ENCODE data around the gene KRTAP10-6.
"Not testable (repeated sequence)": the region's sequence is repeated elsewhere in the genome, so short reads cannot be mapped to it uniquely, and the experiment has no call there.

Gene KRTAP10-6

DNA sequence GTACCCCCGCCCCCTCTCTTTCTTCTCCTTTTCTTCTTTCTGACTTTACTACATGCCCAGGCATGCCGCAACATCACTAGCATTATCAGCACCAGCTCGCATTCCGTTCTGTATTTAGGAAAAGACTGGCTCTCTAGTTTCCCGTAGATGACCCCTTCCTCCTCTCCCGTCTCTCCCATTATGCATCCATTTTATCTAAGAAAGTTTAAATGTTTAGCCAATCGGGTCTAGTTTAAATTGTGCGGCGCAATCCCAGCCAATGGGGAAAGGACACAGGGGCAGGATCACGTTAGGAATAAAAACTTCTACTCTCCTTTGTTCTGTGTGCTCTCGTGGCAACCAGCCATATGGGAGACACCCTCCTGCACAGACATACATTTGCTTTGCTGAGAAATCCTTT lies 5.8 kb upstream of the KRTAP10-6 start:
- no peak for DNase-seq

DNA sequence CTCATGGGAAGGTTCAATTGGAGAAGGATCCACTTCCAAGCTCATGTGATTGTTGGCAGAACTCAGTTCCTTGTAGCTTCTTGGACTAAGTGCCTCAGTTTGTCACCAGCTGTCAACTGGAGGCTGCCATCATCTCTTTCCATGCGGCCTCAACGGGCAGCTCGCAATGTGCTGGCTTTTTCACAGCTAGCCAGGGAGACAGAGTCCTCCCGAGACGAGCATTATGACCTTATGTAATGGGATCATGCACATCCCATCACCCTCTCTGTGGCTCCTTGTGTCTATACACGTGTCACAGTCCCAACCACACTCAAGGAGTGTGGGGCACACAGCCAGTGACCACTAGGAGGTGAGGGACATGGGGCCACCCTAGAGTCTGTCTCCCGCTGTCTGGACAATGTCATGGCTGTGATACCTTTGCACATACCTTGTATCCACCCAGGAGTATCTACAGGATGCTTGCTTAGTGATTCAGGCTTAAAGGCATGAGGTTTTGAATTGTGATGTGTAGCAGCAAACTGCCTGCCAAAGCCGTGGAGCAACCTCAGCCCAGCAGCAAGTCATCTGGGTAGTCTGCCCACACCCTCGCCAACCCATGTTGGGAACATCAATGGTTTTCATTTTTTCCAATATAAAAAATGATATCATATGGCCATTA lies 3.9 kb upstream of the KRTAP10-6 start:
- no peak for DNase-seq

DNA sequence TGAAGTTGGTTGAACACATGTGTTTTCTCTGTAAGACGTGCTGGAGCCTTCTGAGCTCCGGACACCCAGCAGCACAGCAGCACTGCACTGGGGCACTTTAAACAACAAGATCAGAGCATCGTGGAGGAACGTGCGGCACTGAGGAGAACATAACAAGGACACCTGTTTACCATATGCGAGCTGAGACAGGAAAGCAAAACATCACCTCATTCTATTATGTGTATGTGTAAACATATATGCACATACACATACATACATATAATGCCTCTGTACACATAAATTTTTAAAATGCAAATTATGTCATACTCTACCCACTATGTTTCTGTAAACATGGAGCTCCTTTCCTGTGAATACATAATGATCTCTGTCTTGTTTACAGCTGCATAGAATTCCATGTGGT lies 3.2 kb upstream of the KRTAP10-6 start:
- DNase-seq: no peak

DNA sequence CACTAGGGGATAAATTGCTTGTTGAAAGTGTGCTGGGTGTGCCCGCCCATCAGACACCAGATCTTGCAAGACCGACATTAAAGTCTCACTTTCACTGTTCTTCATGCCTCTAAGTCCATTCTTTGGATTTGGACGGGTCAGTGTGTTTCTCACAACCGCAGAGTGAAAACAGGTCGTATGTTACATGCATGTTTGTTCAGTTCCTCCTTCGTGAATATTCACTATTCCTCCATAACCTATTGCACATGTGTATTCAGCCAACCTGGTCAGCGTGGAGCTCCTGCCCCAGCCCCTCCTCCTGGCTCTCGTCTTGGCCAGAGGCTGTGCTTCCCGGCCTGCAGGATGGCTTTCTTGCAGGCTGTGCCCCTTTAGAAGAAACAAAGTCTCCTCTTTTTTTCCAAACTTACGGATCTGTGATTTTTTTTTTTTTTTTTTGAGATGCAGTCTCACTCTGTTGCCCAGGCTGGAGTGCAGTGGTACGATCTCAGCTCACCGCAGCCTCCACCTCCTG lies 2.2 kb upstream of the KRTAP10-6 start:
- DNase-seq: no peak

DNA sequence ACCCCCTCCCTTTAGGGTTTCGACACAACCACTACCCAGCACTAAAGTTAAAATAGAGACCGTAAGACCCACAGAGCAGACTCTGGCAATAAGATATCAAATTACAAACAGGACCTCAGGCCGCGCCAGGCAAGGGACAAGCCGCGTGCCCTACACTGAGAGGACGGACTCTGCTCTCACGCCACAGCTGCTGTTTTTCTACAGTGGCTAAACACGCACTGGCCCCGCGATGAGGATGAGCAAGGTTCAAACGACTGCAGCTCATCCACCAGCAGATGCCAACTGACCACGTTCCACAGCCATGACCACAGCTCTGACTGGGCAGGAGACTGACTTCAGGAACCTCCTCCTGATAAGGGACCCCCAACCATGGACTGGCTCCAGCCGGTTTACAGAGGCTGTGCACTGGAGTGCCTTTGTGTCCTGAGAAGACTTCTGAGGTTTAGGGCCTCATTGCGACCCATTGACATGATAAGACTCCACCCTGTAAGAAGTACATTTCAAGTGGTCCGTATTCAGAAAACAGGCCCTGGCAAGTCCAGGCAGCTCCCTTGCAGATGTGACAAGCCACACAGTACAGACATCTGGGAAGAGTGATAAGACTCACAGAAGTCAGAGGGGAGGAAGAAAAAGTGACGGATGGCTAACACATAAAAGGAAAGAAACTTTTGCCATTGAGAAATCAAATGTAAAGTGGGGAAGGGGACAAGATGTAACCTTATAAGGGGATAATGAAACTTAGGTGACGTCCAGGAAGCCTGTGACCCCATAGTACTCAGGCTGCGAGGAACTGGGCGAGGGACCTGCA lies 1.5 kb upstream of the KRTAP10-6 start:
- DNase-seq: no peak

DNA sequence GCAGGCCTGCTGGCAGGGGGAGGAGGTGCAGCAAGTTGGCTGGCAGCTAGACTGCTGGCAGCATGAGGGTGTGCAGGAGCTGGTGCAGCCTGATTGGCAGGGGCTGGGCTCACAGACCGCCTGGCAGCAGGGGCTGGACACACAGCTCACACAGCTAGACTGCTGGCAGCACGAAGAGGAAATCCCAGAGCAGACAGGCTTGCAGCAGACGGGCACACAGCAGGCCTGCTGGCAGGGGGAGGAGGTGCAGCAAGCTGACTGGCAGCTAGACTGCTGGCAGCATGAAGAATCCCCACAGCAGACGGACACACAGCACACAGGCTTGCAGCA lies 539 bp downstream of the KRTAP10-6 start:
- not testable (repeated sequence) for DNase-seq

DNA sequence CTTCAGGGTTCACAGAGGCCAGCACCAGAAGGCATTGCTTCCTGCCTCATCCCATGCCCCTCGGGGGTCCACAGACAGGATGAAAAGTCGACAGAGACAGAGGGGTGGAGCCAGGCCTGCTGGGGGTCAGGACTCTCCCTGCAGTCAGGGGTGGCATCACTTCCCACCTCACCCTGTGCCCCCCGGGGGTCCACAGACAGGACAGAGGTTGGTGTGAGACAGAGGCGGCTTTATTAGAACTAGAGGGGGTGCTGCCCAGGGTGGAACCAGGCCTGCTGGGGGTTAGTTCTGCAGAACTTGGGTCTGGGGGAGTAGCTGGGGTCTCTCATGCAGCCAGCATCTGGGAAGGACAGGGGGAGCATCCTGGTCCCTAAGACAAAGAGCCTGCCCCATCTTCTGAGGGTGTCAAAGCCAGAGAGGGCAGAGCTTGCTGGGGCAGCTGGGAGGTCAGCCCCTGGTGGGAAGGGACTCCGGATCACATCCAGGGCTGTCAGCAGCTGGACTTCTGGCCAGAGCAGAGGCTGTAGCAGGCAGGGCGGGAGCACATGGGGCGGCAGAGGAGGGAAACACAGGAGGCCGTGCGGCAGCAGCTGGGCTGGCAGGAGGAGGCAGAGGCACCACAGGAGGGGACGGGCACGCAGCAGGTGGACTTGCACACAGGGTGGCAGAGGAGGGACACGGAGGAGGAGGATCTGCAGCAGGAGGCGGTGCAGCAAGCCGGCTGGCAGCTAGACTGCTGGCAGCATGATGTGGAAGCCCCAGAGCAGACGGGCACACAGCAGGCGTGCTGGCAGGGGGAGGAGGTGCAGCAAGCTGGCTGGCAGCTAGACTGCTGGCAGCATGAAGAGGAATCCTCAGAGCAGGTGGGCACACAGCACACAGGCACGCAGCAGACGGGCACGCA lies 1.2 kb downstream of the KRTAP10-6 start:
- DNase-seq: not testable (repeated sequence)

DNA sequence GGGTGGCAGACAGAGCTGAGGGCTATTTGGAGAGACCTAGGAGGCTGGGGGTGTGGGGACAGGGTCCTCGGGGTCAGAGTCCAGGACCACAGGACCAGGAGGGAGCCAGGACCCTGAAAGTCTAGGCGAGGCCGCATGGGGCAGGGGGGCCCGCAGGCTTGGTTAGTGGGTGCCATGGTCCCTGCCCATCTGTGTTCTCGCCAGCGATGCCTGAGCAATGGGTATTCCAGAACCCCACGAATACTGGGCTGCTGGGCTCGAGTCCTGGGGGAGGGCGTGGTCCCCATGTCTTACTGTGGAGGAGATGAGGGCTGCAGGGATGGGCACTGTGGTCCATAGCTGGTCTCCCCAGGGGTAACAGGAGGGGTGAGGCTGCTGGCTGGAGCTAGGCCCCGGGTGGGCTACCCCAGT lies 2.0 kb downstream of the KRTAP10-6 start:
- DNase-seq: no peak

DNA sequence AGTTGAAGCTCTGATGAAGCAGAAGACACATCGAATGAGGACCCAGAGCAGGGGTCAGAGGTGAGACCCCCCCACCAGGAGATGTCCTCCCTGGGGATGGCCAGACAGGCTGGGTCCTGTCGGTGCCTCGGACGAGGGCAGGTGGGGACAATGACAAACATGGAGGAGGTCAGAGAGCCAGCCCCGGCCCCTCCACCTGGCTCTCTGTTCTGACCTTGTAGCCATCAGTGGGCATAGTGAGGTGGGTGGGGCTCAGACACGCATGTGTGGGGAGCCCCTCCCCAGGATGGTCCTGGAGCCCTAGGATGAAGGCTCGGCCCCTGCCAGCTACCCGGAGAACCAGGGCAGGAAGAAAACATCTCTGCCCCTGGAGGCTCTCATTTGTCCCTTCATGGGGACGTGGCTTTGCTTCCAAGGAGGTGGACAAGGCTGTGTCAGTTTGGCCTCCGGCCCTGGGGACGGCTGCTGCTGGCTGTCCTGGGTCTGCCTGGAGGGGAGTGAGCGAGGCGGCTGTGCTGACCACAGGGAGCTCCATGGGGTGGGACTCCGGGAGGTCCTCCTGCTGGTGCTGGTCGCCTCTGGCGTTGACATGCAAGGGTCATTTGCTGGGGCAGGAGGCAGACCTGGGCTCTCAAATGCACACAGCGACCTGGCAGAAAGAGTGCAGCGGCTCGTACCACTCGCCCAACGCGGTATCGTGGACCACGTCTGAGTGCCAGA lies 2.6 kb downstream of the KRTAP10-6 start:
- DNase-seq: no peak

DNA sequence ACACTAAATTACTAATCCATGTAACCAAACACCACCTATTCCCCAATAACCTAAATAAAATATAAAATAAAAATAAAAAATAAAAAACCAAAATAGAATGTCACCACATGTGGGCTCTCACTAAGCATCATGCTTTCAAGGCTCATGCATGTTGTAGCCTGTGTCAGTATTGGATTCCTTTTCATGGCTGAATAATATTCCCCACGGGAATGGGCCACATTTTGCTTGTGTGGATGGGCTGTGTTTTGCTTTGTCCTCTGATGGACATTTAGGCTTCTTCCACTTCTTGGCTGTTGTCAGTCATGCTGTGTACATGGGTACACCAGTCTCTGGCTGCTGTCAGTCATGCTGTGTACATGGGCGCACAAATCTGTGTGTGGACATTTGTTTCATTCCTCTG lies 3.2 kb downstream of the KRTAP10-6 start:
- no peak for DNase-seq

DNA sequence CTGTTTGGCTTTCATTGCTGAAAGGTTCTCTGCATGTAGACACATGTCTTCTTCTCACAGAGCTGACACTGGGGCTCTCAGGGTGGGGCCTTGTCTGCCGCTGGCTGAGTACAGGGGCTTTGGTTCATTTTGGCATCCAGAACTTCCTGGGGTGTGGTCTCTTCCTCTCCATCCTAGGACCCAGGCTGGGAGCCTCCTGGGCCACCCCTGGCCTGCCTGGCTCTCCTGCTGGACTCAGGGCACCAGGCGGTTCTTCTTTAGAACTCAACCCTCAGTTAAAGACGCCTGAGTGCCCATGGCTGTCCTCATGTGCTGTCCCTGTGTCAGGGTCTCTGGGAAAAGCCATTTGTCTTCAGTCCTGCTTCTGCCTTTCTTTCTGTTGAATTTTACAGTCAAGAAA lies 6.4 kb downstream of the KRTAP10-6 start:
- no peak for DNase-seq

DNA sequence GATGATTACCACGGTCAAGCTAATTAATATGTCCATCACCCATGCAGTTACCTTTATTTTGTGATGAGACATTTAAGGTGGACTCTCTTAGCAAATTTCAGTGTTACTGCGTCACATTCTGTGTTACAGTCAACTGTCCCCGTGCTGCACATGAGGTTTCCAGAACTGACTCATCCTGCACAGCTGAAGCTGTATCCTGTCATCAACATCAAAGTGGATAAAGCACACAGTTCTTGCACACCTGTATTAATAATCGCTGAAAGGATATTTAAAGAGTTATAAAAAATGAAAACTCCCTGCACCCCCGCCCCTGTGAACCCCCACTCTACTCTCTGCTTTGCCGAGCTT lies 8.5 kb downstream of the KRTAP10-6 start:
- DNase-seq: no peak

DNA sequence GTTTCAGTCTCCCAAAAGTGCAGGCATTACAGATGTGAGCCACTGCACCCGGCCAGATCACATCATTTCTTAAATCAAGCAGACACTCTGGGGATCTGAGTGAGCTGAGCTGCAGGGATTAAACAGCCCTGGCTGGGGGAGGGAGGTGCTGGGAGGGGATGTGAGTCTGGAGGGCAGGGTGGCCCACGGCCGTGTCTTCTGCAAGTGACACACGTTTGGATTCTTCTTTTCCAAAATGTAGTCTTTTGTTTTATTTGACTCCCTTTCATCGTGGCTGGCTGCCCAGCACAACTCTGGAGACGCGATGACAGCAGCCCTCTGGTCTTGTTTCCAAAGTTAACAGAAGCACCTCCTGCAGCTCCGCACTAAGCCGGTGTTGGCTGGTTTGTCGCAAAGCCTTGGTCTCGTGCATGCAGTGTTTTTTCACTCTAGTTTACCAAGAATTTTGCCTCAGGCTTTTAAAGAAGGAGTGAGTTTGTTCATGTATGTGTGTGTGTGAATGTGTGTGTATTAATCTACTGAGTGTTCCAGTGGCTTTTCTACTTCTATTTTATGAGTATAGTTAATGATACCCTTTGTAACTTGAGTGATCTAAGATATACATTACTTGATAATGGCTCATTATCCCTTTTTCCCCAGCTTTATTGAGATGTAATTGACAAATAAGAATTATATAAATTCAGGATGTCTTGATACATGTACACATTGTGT lies 9.1 kb downstream of the KRTAP10-6 start:
- no peak for DNase-seq

DNA sequence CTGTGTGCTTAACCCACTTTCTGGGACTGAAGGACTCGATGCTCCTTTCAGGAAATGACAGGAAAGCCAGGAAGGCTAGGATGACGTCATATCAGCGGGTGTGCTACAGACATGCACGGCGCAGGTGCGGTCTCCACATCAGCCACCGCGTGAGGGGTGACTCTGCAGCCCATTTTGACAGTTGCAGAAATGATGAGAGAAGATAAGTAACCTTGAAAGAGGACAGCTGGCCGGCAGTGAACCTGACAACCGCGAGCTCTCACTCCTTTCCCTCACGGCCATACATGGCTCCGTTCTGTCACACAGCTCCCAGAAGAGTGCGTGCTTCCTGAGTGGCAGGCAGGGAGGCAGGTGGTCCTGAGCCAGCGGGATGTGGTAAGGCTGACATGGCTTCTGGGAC lies 10.2 kb downstream of the KRTAP10-6 start:
- DNase-seq: no peak

DNA sequence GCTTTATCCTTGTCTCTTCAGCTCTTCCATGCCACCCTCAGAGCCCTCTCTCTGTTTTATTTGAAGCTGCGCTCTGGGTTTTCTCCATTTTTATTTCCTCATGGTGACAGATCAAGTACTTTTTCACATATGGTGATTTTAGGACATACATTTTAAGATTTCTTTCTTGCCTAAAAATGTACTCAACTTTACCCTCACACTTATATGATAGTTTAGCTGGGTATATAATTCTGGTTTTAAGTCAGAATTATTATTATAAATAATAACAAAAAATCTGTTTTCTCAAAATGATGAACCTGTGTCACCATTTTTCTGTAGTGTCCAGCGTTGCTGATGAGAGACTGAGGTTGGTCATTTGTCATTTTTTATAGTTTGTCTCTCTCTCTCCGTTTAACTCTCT lies 11.1 kb downstream of the KRTAP10-6 start:
- no peak for DNase-seq

DNA sequence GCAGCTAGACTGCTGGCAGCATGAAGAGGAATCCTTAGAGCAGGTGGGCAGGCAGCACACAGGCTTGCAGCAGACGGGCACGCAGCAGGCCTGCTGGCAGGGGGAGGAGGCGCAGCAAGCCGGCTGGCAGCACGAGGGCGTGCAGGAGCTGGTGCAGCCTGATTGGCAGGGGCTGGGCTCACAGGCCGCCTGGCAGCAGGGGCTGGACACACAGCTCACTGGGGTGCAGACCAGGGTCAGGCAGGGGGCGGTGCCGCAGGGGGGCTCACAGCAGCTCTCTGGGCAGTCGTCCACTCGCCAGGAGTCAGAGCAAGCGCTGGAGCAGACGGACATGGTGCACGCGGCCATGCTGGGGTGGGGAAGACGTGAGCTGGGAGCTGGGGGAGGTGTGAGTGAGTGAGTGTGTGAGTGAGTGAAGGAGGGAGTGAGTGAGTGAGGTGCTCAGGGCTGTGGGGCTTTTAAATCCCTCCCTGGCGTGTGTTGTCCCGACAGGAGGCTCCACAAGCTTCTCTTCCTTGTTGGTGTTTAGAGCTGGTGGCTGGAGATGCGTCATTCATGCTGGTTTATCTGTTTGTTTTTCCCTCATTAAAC lies 12.0 kb downstream of the KRTAP10-6 start, which contains the start of gene KRTAP10-5:
Gene KRTAP10-5 (minus strand): TSS at position 374 of the 591 bp plus-strand sequence. CDS start 26 bp downstream, at position 348.
- not testable (repeated sequence) for DNase-seq

DNA sequence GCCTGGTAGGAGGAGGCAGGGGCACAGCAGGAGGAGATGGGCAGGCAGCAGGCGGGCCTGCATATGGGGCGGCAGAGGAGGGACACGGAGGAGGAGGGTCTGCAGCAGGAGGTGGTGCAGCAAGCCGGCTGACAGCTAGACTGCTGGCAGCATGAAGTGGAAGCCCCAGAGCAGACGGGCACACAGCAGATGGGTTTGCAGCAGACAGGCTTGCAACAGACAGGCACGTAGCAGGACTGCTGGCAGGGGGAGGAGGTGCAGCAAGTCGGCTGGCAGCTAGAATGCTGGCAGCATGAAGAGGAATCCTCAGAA lies 12.5 kb downstream of the KRTAP10-6 start:
- DNase-seq: no peak

DNA sequence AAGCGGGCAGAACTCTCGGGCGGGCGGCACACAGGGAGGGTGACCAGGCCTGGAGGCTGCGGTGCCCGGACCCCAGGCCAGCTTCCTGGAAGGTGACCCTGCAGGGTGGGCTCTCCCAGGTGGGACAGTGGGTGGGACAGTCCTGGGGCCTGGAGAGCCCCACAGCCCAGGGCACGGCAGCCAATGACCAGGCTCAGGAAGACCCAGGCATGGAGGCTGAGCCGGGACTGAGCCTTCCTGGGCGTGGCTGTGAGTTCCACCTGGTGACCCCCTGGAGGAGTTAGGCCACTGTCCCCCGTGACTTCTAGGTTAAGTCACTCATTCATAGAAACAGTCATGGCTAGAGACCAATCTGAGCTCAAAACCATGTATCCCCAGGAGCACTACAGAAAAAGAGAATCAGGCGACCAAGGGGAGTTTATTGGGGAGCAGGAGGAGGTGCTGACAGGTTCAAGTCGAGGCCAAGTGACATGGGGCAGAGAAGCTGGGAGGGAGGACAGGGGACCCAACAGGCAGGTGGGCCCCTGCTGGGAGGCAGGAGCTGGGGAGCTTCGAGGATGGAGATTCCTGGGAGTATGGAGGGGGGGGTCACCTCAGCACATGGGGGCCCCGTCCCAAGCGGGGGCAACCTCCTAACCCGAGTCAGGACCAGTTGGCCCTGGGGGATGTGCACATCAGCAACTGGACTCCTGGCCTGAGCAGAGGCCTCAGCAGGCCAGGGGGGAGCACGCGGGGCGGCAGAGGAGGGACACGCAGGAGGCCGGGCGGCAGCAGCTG lies 13.1 kb downstream of the KRTAP10-6 start:
- DNase-seq: no peak

DNA sequence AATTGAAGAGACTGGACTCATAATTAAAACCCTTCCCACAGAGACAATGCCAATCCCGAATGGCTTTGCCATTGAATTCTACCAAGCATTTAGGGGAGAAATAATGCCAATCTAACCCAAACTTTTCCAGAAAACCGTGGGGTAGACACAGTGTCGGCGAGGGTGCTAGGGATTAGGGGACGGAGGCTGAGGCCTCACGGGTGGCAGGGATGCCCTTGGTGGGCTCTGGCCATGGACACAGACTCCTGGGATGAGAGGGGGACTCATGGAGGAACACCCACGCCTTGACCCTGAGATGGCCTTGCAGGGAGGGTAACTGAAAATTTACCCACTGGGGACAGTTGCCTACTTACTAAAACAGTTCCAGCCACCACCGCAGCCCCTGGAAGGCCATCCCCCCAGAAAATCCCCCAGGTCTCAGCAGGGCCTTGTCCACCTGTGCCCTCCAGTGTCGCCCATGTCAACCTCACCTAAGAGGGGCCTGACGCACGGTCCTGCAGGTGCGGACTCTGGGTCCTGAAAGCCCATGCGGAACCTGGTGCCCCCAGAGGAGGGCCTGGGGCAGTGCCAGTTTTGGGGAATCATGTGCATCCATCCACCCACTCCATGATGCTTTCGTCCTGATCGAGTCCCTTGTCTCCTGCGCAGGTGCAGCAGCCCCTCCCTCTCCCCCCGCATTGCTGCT lies 13.8 kb downstream of the KRTAP10-6 start:
- DNase-seq: no peak

DNA sequence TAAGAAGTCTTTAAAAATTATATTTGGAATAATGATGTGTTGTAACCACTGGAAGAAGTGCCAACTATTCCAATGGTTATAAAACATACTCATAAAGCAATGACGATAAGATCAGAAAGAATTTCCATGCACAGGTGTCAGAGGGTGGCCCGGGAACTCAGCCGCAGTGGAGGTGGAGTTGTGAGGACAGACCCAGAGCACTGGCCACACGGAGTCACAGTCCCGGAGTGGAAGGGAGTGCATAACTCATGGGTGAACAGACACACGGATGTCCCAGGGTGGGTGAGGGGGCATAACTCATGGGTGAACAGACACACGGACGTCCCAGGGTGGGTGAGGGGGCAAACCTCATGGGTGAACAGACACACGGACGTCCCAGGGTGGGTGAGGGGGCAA lies 16.3 kb downstream of the KRTAP10-6 start:
- DNase-seq: no peak
